DMS 273 (cell line): ENCODE results near the gene AKAP6.

ENCODE experiments used
- DNase-seq: peaks from one replicate; lab custom pipeline; 2025; ENCODE audit not compliant: unreplicated experiment; lab: John Stamatoyannopoulos, UW

The AKAP6 gene

DNA sequence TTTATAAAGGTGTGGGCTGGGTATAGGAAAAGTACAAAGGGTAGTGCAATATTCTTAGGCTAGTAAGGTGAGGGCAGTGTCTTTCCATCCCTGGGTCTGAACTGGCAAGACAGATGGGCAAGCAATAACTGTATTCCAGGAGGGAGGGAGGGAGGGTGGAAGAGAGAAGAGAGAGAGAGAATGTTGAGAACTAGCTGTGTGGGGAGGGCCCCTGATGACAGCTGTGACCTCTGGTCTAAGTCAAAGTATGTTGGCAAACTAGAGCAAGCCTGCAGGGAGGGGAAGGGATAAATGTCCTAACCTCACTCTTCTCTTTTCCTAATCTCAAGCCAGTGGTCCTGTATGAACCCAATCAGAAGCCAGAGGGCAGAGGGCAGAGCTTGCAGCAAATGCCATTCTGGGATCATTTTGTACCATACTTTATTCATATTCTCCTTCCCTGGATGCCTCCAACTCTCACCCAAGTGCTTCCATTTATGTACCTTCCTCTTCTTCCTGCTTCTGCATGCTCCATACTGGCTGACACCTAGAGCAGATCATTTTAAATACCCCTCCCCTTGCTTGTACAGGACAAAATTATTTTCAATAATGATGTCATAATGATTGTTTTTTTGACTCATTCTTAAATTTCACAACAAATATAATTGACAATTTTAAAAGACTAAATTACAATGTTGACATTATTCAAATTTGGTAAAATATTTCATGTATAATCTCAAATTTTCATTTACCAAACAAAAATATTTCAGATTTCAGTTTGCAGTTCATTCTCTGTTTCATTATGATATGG lies 75.9 kb downstream of the AKAP6 start:
- peak; percentile 67 for DNase-seq

DNA sequence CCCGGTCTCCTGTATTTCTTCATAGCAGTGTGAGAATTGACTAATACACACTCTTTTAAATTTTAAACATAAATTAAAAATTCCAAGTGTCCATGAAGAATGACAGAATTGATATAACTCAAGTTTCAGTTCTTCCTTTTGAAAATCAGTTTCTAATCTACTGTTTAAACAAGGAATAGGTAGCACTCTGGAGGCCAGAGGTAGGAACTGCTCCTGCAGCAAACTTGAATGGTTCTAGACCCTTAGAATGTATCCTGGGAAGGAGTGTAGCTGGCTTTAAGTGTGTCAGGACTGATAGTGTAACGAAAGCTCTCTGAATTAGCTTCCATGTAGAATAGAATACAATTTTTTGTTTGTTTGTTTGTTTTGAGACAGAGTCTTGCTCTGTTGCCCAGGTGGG lies 76.8 kb downstream of the AKAP6 start:
- peak; percentile 10 for DNase-seq

GRCh38 chr14:32407130-32407529 lies 78.0 kb downstream of the AKAP6 start:
- DNase-seq = peak; percentile 56

GRCh38 chr14:32408018-32408417 lies 78.9 kb downstream of the AKAP6 start:
- peak; percentile 76 for DNase-seq

- DNase-seq = no peak
Observed at GRCh38 chr14:32412103-32412502, 83.0 kb downstream of the AKAP6 start.

GRCh38 chr14:32412532-32412931 lies 83.4 kb downstream of the AKAP6 start:
- no peak for DNase-seq

- DNase-seq = no peak
Observed at GRCh38 chr14:32413967-32414640, 85.0 kb downstream of the AKAP6 start.

DNA sequence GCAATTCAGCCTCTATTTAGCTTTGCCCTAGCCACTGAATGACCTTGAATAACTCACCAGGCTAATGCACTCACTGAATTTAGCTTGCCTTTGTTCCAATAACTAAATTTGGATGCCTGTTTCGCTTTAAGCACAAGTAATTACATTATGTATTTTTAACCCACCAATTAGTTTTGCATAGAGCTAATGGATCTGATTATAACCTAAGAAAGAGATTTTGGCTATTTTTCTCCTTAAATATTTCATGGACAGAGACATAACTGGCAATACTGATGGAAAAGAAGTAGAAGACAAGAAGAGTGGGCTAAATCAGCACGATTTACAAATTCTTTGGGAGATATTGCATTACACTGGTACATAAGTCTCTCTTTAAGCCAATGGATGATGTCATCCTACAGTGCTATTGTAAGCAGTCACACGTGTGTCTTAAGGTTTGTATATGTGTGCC lies 85.7 kb downstream of the AKAP6 start:
- peak; percentile 9 for DNase-seq

DNA sequence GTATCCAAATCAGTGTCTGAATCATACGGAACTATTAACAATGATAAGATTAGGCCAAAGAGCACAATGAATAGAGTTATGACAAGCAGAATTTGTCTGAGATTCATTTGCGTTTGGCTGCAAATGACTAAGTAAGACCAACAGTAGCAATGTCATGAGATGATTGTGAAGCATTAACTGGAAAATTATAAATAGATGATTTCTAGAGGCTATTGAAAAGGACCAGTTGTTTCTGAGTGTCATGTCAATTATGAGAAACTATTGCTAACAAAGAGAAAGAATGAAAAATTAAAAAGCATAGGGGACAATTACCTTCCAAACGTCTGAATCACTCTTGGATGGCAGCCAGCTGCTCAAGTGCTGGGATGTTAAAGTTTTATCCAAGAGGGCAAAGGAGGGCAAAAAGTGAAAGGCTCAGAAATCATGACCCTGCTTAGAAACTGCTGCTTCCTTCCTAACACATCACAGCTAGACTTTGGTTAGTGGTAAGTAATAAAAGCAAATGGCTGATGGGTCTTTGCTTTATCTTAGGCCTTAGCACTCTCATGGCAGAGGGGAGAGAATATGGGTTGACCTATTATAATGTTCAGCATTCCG lies 89.0 kb downstream of the AKAP6 start:
- peak; percentile 29 for DNase-seq

- no peak for DNase-seq
Observed at GRCh38 chr14:32419429-32419828, 90.3 kb downstream of the AKAP6 start.

DNA sequence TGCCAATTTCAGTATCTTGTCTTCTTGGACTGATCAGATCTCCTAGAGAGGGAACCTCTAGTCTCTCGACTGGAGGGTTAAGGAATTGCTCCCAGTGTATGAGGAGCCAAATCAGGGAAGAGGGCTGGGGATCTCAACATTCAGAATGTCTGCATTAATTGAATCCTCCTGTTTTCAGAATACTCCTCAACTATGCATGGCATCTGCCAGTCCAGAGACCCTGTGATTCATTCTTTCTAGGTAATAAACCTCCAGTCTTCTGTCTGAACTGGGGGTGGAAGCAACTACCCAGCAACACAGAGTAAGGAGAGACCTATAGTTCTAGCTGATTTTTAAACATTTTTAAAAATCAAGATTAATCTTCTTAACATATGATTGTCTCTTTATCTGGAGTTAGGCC lies 92.7 kb downstream of the AKAP6 start:
- no peak for DNase-seq

DNA sequence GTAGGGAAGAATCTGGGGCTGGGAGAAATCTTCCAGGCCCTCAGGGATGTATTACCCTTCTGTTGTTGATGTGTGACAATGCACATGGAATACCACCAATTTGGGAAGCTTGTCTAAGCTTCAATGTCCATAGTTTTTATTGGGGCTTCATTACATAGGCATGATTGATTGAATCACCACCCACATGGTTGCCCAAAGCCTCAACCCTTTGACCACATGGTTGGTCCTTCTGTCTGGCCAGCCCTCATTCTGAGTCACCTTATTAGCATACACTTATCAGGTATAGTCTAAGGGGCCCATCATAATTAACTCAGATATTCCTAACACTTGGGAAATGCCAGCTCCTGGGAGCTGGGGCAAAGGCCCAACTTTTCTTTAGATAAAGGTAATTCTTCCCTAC lies 93.3 kb downstream of the AKAP6 start:
- no peak for DNase-seq

DNA sequence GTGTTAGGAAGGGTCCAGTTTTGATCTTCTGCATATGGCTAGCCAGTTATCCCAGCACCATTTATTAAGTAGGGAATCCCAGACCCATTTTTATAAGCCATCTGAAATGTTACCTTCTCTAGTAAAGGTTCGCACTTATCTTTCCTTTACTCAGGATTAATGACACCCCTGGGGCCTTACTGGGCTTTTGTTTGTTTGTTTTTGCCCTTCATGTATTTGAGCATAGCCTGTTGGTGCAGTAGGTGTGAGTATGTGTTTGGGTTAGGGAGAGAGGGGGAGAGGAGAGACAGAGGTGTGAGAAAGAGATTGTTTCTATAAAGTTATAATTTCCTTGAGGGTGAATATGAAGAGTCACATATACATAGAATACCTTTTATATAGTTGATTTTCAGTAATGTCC lies 96.9 kb downstream of the AKAP6 start:
- no peak for DNase-seq

GRCh38 chr14:32426586-32427388 lies 97.7 kb downstream of the AKAP6 start:
- no peak for DNase-seq

DNA sequence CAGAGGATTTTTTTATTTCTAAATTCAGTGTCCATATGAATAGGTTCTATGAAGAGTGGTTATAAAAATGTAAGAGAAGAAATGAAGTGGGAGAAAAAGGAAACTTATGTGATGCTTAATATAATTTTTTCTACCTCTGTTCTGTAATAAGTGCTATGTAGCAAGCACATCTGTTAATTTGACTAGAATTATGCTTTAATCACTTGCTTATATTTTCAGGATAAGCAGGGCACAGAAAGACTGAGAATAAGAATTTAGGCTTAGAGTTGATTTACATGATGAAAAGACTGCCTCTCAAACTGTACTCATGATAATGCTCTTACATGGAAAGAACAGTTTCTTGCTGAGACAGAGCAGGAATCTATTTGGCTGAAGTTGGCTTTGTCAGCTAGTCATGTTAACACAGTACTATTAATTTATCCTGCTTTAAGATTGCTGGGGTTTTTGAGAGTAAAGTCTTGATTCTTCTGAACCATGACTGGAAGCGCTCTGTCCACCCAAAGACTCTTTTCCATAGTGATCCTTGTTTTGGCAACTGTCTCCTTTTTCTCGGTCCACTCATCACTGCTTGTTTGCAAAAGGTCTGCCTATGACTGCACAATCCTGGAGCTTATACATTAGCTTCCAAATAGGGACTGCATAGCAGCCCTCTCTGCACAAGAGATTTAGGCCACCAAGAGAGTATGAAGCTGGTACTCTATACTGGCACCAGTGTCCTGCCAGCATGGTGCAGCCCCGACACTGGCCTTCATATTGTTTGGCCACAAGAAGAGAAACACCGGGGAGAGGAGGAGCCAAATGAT lies 98.8 kb downstream of the AKAP6 start:
- no peak for DNase-seq

- DNase-seq = no peak
Observed at GRCh38 chr14:32428875-32429274, 99.8 kb downstream of the AKAP6 start.

GRCh38 chr14:32430326-32430725 lies 101.2 kb downstream of the AKAP6 start:
- no peak for DNase-seq

DNA sequence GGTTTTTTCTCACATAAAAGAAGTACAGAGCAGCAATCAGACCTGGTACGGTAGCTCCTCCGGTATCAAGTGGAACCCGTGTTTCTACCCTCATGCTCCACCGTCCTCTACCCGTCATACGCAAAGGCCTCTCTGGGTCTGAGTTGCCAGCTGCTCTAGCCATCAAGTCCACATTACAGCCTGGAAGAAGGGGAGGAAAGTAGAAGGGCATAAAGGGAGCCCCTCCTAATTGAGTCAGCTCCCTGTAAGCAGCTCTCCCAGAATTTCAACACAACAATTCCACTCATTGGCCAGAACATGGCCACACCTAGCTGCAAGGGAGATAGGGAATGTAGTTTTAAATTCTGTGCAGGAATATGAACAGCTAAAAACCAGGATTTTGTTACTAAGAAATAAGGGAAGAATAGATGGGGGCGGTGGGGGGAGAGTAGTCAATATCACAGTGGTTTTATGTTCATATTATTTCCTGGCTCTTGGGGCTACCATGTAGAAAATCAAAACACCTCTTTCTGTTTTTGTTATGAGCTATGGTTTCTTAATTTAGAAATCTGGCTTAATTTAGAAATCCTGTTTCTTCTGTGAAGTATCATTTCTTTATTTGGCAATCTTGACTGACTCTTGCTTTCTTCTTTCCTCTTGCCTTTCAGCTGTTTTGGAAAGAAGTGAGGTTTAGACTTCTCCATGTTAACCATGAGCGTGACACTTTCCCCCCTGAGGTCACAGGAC lies 103.9 kb downstream of the AKAP6 start:
- no peak for DNase-seq

DNA sequence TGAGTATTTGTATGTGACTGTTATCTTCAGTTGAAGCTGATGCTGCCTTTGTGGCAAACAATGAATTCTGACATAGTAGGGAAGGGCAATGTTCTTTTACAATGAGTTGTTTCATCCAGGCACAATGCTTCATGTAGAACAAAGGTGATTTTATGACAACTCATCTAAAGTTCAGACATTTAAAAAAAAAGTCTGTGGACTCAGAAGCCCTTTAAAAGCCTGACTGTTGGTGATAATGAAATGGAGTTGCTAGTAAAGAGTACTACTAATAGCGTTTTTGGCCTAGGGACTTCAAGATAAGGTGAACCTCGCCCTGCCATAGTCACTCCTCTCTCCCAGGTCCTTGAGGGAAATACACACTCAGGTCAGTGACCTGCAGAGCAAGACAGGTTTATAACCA lies 105.1 kb downstream of the AKAP6 start:
- DNase-seq = no peak

GRCh38 chr14:32434880-32435279 lies 105.8 kb downstream of the AKAP6 start:
- DNase-seq = no peak
